Osteocyte (in vitro differentiated cells): ENCODE data around the gene SYNE1. TPM values are rescaled to one million over a fixed set of nuclear protein-coding genes. Genes with fewer than 3 reads are reported as not detected.

Experiments used
- DNase-seq: peaks from one replicate; pipeline ENCODE4 v3.0.0; 2021; ENCODE audit warnings: mixed read lengths; ENCODE audit not compliant: unreplicated experiment; ENCODE audit errors: extremely low spot score
- H3K27ac Mint-ChIP-seq: one replicate; pipeline ENCODE4 v1.8.0; 2021; ENCODE audit warnings: mild to moderate bottlenecking, mixed read lengths; ENCODE audit not compliant: unreplicated experiment
- H3K27me3 Mint-ChIP-seq: one replicate; pipeline ENCODE4 v1.8.0; 2021; ENCODE audit warnings: mixed read lengths; ENCODE audit not compliant: unreplicated experiment
- H3K36me3 Mint-ChIP-seq: one replicate; pipeline ENCODE4 v1.8.0; 2021; ENCODE audit warnings: mixed read lengths; ENCODE audit not compliant: unreplicated experiment
- H3K4me1 Mint-ChIP-seq: one replicate; pipeline ENCODE4 v1.8.0; 2021; ENCODE audit warnings: mixed read lengths; ENCODE audit not compliant: unreplicated experiment
- H3K4me3 Mint-ChIP-seq: one replicate; pipeline ENCODE4 v1.8.0; 2021; ENCODE audit warnings: mild to moderate bottlenecking, moderate library complexity, mixed read lengths; ENCODE audit not compliant: unreplicated experiment
- H3K9me3 Mint-ChIP-seq: one replicate; pipeline ENCODE4 v1.8.0; 2021; ENCODE audit warnings: mixed read lengths; ENCODE audit not compliant: unreplicated experiment
- total RNA-seq: library from RNA; stranded (reverse); gene quantifications from 2 replicates; pipeline ENCODE4 v1.2.1, GENCODE V29; 2021
- TF ChIP-seq, protein P1 (sequence below): fragments of 200-600 bp; sonication (generic); IDR thresholded peaks from 2 replicates; pipeline ENCODE4 v1.5.0; 2021; ENCODE audit warnings: antibody characterized with exemption, mild to moderate bottlenecking, moderate library complexity

The SYNE1 gene
- total RNA-seq, 1 donor from 2014 or later = 130 TPM

DNA sequence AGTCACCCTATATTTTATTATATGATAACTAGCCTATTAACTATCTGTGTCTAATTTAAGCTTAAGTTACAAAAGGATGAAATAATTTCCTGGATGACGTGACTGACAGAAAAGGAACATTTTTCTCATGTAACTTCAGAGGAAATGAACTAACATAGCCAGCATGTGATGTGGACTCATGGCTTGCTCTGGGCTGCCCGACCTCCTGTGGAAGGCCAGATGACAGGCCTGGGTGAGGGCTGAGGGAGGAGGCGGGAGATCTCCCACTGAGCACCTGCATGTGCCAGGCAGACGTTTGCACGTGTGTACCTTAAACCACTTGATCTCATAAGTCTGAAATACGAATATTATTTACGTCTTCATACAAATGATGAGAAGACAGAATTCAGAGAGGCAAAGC is 321.1 kb downstream of the SYNE1 start:
- peaks cover 62% of the 10 kb centered on the region for H3K36me3 Mint-ChIP-seq
- no peak overlapping the region for H3K4me3 Mint-ChIP-seq
- H3K27ac Mint-ChIP-seq = peak overlapping the region; percentile 51

DNA sequence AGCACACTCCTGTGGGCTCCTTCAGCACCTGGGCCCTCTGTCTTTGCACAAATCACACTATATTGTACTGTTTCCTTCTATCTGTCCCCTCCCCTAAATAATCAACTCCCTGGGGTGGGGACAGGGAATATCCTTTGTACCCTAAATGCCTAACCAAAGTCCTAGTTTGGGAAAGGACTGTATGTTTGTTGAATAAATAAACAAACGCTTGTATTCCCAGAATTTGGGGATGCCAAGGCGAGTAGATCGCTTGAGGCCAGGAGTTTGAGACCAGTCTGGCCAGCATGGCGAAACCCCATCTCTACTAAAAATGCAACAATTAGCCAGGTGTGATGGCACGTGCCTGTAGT is 322.7 kb downstream of the SYNE1 start:
- TF ChIP-seq, protein P1, sequence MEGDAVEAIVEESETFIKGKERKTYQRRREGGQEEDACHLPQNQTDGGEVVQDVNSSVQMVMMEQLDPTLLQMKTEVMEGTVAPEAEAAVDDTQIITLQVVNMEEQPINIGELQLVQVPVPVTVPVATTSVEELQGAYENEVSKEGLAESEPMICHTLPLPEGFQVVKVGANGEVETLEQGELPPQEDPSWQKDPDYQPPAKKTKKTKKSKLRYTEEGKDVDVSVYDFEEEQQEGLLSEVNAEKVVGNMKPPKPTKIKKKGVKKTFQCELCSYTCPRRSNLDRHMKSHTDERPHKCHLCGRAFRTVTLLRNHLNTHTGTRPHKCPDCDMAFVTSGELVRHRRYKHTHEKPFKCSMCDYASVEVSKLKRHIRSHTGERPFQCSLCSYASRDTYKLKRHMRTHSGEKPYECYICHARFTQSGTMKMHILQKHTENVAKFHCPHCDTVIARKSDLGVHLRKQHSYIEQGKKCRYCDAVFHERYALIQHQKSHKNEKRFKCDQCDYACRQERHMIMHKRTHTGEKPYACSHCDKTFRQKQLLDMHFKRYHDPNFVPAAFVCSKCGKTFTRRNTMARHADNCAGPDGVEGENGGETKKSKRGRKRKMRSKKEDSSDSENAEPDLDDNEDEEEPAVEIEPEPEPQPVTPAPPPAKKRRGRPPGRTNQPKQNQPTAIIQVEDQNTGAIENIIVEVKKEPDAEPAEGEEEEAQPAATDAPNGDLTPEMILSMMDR = no peak
- Mint-ChIP-seq H3K27me3 (no peaks in the 10 kb centered on the region), H3K27ac (peak overlapping the region; percentile 77), H3K4me1 (peaks cover 15% of the 10 kb centered on the region), H3K4me3 (no peak overlapping the region), H3K36me3 (peaks cover 61% of the 10 kb centered on the region), H3K9me3 (no peaks in the 10 kb centered on the region)
- no peak for DNase-seq

More for the DNA sequence above, 321.1 kb downstream of the SYNE1 start:
- TF ChIP-seq, protein P1 = no peak
- no peak for DNase-seq
- Mint-ChIP-seq H3K27me3 (no peaks in the 10 kb centered on the region), H3K4me1 (peaks cover 15% of the 10 kb centered on the region), H3K9me3 (no peaks in the 10 kb centered on the region)

DNA sequence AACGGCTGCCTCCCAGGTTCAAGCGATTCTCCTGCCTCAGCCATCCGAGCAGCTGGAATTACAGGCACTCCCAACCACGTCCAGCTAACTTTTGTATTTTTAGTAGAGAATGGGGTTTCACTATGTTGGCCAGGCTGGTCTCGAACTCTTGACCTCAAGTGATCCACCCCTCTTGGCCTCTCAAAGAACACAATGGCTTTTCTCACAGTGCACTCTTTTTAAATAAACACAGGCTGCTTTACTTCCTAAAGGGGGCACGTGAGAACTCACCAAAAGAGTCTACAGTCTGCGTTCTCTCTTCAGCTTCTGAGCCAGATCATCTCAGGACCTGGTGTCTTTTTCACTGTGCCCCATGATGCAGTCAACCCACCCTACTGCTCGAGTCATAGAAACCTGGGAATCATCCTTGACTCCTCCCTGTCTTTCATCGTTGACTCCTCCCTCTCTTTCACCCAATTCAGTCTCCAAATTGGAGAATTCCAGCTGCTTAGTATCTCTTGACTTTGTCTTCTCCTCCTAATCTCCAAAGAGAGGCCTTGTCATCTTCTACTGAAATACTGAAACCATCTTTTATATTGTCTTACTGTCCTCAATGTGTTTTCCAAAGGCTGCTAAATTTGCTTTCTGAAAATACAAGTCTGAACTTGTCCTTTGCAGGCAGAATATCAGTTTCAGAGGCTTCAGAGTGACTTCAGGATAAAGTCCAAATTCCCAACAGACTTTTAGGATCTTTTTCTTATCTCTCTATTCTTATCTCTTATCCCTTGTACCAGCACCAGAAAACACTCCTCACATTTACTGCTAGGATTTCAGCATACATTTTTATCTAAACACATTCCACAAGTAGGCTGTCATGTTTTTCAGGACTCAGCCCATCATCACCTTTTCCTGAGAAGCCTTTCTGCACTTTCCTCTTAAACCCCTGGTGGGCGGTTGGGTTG is 323.4 kb downstream of the SYNE1 start:
- no peaks in the 10 kb centered on the region for H3K27me3 Mint-ChIP-seq
- TF ChIP-seq, protein P1 = no peak
- peaks cover 61% of the 10 kb centered on the region for H3K36me3 Mint-ChIP-seq
- H3K9me3 Mint-ChIP-seq = no peaks in the 10 kb centered on the region
- H3K4me3 Mint-ChIP-seq = no peak overlapping the region
- DNase-seq = no peak
- H3K27ac Mint-ChIP-seq = peak overlapping the region; percentile 77
- H3K4me1 Mint-ChIP-seq = peaks cover 15% of the 10 kb centered on the region

DNA sequence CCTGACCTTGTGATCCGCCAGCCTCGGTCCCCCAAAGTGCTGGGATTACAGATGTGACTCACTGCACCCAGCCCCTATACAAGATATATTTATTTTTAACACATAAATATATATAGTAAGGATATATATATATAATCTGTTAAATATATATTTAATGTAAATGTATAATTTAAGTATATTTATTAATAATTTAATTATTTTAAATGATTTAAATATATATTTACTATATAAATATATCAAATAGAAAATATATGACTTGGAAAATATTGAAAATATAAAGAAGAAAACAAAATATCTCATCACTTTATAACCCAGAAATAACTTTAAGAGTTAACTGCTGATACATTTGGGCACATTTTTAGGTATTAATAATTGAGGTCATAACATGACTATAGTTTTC is 324.7 kb downstream of the SYNE1 start:
- Mint-ChIP-seq H3K4me1 (peaks cover 15% of the 10 kb centered on the region), H3K9me3 (no peaks in the 10 kb centered on the region), H3K4me3 (no peak overlapping the region), H3K36me3 (peaks cover 57% of the 10 kb centered on the region), H3K27ac (no peak overlapping the region), H3K27me3 (no peaks in the 10 kb centered on the region)
- TF ChIP-seq, protein P1 = no peak
- DNase-seq = no peak

DNA sequence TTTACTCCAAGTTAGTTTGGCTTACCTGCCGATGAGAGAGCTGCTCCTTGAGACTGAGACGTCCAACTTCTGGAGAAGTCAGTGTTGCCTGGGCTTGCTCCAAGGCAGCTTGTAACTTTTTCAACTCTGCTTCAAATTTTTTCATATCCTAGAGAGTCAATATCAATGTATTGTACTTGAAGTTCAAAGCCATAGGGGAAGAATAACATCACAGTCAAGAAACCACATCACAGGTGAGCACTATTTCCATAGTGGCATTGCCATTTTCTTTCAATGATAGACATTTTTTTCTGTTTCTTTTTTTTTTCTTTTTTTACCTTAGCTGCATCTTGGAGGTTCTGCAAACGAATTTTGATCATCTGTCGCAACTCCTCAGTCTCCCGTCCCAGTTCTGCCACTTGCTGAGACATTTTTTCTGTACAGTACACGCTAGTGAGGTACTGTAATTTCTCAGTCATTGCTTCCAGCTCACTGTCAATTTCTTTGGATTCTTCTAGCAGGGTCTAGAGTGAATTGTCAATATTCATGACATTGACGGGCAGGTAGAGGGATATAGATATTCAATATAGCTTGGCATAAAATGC is 326.7 kb downstream of the SYNE1 start:
- Mint-ChIP-seq H3K27me3 (no peaks in the 10 kb centered on the region), H3K4me3 (no peak overlapping the region), H3K27ac (no peak overlapping the region), H3K9me3 (no peaks in the 10 kb centered on the region), H3K4me1 (peaks cover 10% of the 10 kb centered on the region), H3K36me3 (peaks cover 50% of the 10 kb centered on the region)
- DNase-seq = no peak
- TF ChIP-seq, protein P1 = no peak
